Measurements from ENCODE around the gene GPR34. TPM values are rescaled to one million over a fixed set of nuclear protein-coding genes. Genes with fewer than 3 reads are reported as not detected.

Gene GPR34
- total and polyA plus RNA-seq, 2 donors (not counting 1 experiment from before 2014, with no cell fraction given): 0.21 TPM; not detected in 1

Small RNAs within 50 kb of the gene (small RNA-seq; reads per million reads assigned to genes)
- gene RN7SL144P (ENCODE audit: insufficient read length, low read depth, low replicate concordance): not detected

Other genes starting within 250 kb of the GPR34 start
- gene NYX, start 241.6 kb upstream of the GPR34 start, total RNA-seq: not detected in 2 replicates
- not detected in 2 replicates for gene NYX, start 241.6 kb upstream of the GPR34 start, polyA plus RNA-seq
- not detected in 2 replicates for gene GPR82, start 35.2 kb downstream of the GPR34 start, total RNA-seq
- gene GPR82, start 35.2 kb downstream of the GPR34 start, polyA plus RNA-seq: not detected in 2 replicates
- 50.4 and 60.4 TPM in 2 replicates for gene CASK, start 234.6 kb downstream of the GPR34 start, total RNA-seq
- gene CASK, start 234.6 kb downstream of the GPR34 start, polyA plus RNA-seq: 14.2 and 17.4 TPM in 2 replicates

All from B cell (primary cell).